GM20431 (cell line): ENCODE measurements around the gene OTUD7B.
"Not testable (repeated sequence)": the region's sequence is repeated elsewhere in the genome, so short reads cannot be mapped to it uniquely, and the experiment has no call there.

Experiments
- in situ Hi-C: fragments of 300-500 bp; cut with MseI, MboI; formaldehyde crosslinking; loops from one replicate; pipeline ENCODE4 v1.15.0; 2020; ENCODE audit warnings: low sequenced_read_pairs; ENCODE audit not compliant: unreplicated experiment

The OTUD7B gene

GRCh38 chr1:150010393-150011115 is at the start of gene OTUD7B:
OTUD7B (minus strand) TSS chr1:150010726; CDS start chr1:149977510, 33,216 bp downstream.
- in situ Hi-C loops: no loop called here

GRCh38 chr1:150060260-150060659 is 49.7 kb upstream of the OTUD7B start:
- in situ Hi-C loops: no loop called here

GRCh38 chr1:150056407-150056806 is 45.9 kb upstream of the OTUD7B start:
- in situ Hi-C loops: no loop called here

GRCh38 chr1:150055507-150055906 is 45.0 kb upstream of the OTUD7B start:
- in situ Hi-C loops: not testable (repeated sequence)

GRCh38 chr1:150053926-150054325 is 43.4 kb upstream of the OTUD7B start:
- in situ Hi-C loops: no loop called here

GRCh38 chr1:150051905-150052412 is 41.4 kb upstream of the OTUD7B start:
- in situ Hi-C loops: not testable (repeated sequence)

- in situ Hi-C loops: no loop called here
Measured at GRCh38 chr1:150051089-150051373, 40.5 kb upstream of the OTUD7B start.

GRCh38 chr1:150049926-150050325 is 39.4 kb upstream of the OTUD7B start:
- in situ Hi-C loops: loop anchor here (10.0 kb wide), 1 partner anchor 85 kb away; no protein-coding TSS in a partner anchor

- in situ Hi-C loops: no loop called here
Measured at GRCh38 chr1:150034336-150034735, 23.8 kb upstream of the OTUD7B start.

GRCh38 chr1:150028322-150028721 is 17.8 kb upstream of the OTUD7B start:
- in situ Hi-C loops: no loop called here

GRCh38 chr1:150024156-150024555 is 13.6 kb upstream of the OTUD7B start:
- in situ Hi-C loops: no loop called here

- in situ Hi-C loops: no loop called here
Measured at GRCh38 chr1:150022357-150022756, 11.8 kb upstream of the OTUD7B start.

GRCh38 chr1:150021191-150021694 is 10.7 kb upstream of the OTUD7B start:
- in situ Hi-C loops: no loop called here

GRCh38 chr1:150020711-150021110 is 10.2 kb upstream of the OTUD7B start:
- in situ Hi-C loops: no loop called here

- in situ Hi-C loops: no loop called here
Measured at GRCh38 chr1:150018165-150018564, 7.6 kb upstream of the OTUD7B start.

GRCh38 chr1:150017206-150017750 is 6.8 kb upstream of the OTUD7B start:
- in situ Hi-C loops: no loop called here

GRCh38 chr1:150015651-150016131 is 5.2 kb upstream of the OTUD7B start:
- in situ Hi-C loops: no loop called here

- in situ Hi-C loops: no loop called here
Measured at GRCh38 chr1:150012611-150013010, 2.1 kb upstream of the OTUD7B start.

- in situ Hi-C loops: no loop called here
Measured at GRCh38 chr1:150009604-150010392, 728 bp downstream of the OTUD7B start.

- in situ Hi-C loops: no loop called here
Measured at GRCh38 chr1:150008699-150009098, 1.8 kb downstream of the OTUD7B start.
